Ramos (cell line): Measurements from ENCODE around the gene SMIM8.

Source experiments
- in situ Hi-C: fragments of 300-500 bp; cut with MboI; formaldehyde crosslinking; loops from one replicate; pipeline ENCODE4 v1.14.3; 2022; ENCODE audit warnings: low sequenced_read_pairs; ENCODE audit not compliant: unreplicated experiment

SMIM8 gene

DNA sequence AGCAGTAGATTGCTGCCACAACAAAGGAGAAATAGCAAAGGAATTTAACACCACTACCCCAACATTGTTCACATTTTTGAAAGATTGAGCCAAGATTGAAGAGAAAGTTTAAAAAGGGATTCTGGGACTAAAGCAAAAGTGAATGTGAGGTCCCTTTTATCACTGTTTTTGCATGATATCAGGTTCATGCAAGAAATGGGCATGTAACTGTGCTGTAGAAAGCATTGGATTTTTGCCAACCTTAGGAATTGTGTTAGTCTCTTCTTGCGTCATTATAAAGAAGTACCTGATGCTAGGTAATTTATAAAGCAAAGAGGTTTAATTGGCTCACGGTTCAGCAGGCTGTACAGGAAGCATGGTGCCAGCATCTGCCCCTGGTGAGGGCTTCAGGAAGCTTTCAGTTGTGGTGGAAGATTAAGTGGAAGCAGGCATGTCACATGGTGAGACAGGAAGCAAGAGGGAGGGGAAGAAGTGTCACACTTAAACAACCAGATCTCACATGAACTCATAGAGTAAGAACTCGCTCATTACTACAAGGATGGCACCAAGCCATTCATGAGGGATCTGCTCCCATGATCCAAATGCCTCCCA, 11.3 kb downstream of the SMIM8 start:
- in situ Hi-C loops = no loop called here

DNA sequence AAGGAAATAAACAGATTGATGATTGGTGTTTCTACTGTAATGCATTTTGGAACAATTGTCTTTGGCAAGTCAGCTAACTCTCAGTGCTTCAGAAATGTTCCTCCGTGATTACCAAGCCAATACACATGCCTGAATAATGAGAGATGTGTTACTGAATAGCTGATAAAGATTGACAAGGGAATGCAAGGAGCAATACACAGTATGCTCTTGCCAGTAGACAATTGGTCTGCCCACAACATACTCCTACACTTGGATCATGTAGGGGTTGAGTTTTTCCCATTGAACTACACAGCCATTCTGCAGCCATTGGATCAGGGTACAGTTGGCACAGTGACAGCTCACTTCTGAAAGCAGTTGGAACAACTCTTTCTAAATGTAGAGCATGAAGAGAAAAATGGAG, 12.3 kb downstream of the SMIM8 start:
- in situ Hi-C loops = no loop called here

GRCh38 chr6:87336367-87336766, 14.0 kb downstream of the SMIM8 start:
- in situ Hi-C loops = no loop called here

DNA sequence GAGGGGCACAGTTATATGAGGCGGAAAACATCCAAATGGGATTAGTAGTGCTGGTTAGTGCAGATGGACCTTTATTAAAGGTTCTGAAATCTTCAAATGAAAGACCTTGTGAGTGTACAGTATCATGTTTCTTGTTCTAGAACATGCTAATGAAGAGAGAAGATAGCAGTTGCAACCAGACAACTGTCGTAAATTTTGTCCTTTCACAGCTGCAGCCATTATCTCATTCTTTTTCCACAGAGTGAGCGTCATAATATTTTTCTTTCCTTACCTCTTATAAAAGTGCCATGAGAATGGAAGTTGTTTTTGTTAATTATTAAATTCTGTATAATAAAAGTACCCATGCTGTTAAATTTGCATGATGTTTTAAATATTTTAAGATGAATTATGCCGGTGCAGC, 17.8 kb downstream of the SMIM8 start:
- in situ Hi-C loops = no loop called here

DNA sequence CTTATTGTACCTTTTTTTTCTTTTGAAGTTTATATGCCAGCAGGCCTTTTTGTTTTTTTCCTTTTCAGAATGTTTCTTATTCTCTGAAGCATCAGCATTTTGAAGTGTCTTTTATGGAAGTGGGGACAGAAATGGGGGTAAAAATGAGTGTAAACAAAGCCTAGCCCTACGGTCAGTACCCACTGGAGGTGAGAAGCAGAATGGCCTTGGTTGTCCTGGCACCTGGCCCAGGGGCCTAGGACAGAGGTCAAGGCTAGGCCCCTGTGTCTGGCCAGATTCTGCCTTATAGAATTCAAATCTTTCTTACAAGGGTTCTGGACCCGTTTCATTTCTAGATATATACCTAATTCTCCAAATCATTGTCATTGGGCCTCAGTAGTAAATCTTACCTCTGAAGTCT, 18.8 kb downstream of the SMIM8 start:
- in situ Hi-C loops = no loop called here

DNA sequence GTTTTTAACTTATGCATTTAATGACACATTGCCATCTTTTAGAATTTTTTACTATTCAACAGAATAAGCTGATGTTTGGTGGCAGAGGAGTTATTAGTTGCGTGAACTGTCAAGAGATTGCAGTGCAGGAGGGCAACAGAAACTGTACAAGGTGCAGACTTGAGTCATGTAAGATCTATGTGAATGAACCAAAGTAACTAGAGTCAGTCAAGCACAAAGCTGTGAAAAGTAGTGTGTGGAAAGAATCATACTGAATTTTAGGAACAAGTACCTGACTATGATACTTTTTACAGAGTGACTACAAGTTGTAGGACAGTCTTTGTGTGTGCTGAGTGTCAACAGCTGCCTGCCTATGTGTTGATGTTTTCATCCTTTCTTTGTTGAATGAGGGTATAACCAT, 19.5 kb downstream of the SMIM8 start:
- in situ Hi-C loops = no loop called here

DNA sequence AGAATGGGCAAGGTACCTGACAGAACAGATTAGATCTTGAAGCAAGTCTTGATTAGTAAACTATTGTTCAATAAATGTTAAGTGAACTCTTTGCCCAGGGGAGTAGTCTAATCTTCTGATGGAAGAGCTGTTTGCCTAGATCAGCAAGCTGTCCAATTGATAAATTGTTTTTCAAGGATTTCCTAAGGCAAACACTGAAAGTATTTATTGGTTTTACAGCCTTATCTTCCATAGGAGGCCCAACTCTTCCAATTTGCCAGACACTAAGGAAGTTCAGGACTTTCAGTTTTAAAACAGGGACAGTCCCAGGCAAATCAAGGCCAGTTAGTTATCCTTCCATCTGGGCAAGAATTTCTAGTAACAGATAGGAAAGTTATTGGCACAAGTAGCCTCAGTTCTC, 20.4 kb downstream of the SMIM8 start:
- in situ Hi-C loops = no loop called here

GRCh38 chr6:87344731-87345130, 22.3 kb downstream of the SMIM8 start, which contains the start of gene C6orf163:
Gene C6orf163 (plus strand): TSS chr6:87344813. CDS start chr6:87345100, 287 bp downstream.
- in situ Hi-C loops = no loop called here

- in situ Hi-C loops = no loop called here
Observed at GRCh38 chr6:87346700-87347099, 24.3 kb downstream of the SMIM8 start.

DNA sequence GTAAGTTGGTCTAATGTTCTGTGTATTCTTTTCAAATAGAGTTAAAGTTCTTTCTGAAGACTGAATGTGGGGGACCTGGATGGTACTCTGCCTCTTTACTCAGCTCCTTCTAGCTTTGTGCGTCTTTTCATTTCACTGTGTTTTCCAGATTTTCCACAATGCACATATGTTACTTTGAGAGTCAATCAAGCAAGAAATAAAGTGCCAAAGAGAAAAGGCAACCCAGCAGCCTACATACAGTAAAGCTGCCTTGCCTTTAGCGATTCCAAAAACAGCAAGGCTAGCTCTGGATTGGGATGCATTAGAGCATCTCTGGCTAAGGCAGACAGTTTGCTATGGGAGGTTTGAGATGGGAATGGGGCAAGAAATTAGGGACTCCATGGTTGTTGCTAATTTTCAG, 27.5 kb downstream of the SMIM8 start:
- in situ Hi-C loops = no loop called here

- in situ Hi-C loops = no loop called here
Observed at GRCh38 chr6:87350516-87350915, 28.1 kb downstream of the SMIM8 start.

GRCh38 chr6:87351583-87351982, 29.2 kb downstream of the SMIM8 start:
- in situ Hi-C loops = no loop called here

DNA sequence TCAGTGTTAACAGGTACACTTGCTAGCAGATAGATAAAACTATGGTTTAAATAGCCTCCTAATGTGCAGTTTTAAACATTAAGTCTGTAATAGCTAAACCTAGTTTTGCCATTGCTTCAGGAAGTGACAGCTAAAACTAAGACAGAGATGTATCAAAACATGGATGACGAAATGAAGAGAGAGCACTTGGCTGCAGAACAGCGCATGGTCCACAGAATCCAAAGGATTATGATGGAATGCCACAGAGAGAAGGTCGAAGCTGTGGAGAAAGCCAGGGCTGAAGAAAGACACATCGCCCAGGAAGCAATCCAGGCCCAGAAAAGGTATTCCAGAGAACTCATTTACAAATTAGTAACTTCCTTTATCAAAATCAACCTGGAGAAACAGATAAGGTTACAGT, 33.8 kb downstream of the SMIM8 start:
- in situ Hi-C loops = no loop called here

DNA sequence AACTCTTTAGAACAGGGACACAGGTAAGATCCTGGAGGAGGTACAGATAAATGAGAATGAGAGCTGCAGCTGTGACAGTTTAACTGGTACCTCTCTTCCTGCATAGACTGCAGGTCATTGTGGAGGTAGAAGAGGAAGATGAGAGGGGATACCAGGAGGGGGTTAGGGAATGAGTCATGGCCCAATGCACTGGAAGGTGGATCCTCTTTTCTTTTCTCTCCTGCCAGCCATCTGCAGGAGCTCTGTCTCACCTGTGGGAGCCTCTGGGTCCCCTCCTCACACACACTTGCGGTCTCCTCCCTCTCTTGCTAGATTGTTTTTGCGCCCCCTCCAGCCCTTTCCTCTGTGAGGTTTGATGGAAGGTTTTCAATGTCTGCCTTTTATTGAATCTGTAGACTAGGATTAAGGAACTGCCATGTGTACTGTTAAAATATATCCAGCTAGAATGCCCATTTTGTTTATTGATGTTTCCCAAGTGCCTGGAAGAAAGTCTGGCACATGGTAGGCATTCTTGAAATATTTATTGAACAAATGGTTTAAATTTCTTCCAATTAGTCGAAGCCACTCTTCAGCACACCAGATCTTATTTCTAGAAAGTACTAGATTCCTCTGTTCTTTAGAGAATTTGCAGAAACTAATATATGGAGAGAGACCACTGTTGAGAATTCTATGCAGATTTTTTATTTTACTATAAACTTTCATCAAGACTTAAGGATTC, 35.2 kb downstream of the SMIM8 start:
- in situ Hi-C loops = no loop called here

GRCh38 chr6:87364602-87365252, 42.3 kb downstream of the SMIM8 start:
- in situ Hi-C loops = no loop called here

DNA sequence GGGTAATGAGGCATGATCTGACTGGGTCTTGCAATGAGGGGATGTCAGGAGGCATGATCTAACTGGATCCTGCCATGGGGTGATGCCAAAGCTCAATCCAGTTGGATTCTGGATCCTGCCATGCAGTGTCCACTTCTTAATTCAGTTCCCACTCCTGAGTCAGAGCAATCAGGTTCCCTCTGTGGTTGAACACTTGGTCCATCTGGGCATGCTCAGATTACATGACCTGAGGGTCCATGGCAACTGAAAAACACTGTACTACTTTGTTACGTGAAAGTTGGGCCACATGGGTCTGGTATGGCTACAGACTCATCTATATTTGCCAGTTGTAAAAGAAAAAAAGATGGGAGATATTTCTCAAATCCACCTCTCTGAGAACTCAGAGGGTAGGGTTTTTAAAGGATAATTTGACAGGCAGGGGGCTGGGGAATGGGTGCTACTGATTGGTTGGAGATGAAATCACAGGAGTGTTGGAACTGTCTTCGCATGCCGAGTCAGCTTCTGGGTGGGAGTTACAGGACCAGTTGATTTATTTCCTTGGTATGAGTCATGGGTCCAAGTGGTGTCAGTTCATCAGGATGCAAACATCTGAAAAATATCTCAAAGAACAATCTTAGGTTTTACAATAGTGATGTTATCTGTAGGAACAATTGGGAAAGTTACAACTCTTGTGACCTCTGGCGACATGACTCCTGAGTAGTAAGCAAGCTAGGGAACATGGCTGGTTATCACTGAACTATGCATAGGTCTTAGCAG, 43.9 kb downstream of the SMIM8 start:
- in situ Hi-C loops = no loop called here

DNA sequence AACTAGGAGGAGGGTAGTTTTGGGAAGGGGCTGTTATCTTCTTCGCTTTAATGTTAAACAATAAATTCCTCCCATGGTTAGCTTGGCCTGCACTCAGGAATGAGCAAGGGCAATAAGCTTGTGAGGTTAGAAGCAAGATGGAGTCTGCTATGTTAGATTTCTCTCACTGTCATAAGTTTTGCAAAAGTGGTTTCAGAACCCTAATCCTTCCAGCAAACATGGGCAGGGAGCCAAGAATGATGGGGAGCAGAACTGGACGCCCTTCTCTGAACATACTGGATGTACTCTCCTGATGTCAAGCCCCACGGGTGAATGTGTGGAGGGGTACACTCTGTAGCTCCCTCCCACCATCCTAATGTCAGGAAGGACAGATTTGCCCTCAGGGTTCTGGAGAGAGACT, 44.5 kb downstream of the SMIM8 start:
- in situ Hi-C loops = no loop called here

DNA sequence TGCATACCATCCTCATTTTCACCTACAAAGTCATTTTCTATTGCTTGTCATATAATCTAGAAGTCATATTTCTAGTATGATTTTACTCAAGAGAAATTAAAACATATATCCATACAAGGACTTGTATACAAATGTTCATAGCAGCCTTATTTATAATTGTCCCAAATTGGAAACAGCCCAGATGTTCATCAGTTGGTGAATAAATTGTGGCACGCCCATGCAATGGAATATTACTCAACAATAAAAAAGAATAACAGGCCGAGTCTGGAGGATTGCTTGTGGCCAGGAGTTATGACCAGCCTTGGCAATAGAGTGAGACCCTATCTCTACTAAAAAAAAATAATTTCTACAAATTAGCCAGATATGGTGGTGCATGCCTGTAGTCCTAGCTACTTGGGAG, 51.0 kb downstream of the SMIM8 start:
- in situ Hi-C loops = no loop called here

DNA sequence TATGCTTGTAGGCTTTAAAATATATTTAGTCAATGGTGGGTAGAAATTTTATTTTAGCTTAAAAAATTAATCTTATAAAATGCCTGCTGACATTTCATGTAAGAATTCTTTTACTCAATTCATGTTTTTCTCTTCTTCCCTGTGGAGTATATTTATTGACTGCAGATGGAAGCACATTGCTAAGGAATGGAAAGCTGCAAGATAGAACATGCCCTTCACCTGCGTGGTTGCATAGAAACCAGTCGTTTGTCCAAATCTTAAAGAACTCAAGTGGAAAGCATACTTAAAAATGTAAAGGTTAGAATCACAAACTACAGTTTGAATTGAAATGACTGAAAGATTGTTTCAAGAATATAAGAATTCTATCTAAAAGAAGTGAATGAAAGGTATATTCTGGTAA, 52.9 kb downstream of the SMIM8 start:
- in situ Hi-C loops = loop anchor here (25.0 kb wide), 2 partner anchors 238 to 862 kb away; no protein-coding TSS in a partner anchor

DNA sequence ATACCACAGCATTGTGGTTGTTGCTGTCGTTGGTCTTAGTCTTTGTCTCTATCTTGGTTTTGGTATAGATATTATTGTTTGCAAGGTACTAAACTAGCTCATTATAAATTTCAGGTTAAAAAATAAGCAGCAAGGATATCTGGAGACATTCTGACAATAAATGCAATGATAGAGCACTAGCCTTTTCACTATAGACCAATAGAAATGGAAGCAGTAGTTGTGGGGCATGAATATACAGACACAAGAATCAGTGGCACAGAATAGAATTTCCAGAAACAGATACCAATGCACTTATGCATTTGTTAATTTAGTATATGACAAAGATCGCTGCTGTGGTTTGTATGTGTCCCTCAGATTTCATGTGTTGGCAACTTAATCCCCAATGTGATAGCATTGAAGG, 54.3 kb downstream of the SMIM8 start:
- in situ Hi-C loops = loop anchor here (25.0 kb wide), 2 partner anchors 239 to 861 kb away; no protein-coding TSS in a partner anchor

GRCh38 chr6:87378947-87379346, 56.6 kb downstream of the SMIM8 start:
- in situ Hi-C loops = loop anchor here (25.0 kb wide), 2 partner anchors 242 to 858 kb away; no protein-coding TSS in a partner anchor
